Measurements from ENCODE around the gene APLF.

Gene APLF, protein sequence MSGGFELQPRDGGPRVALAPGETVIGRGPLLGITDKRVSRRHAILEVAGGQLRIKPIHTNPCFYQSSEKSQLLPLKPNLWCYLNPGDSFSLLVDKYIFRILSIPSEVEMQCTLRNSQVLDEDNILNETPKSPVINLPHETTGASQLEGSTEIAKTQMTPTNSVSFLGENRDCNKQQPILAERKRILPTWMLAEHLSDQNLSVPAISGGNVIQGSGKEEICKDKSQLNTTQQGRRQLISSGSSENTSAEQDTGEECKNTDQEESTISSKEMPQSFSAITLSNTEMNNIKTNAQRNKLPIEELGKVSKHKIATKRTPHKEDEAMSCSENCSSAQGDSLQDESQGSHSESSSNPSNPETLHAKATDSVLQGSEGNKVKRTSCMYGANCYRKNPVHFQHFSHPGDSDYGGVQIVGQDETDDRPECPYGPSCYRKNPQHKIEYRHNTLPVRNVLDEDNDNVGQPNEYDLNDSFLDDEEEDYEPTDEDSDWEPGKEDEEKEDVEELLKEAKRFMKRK

GRCh38 chr2:68467077-68467960 lies at the start of gene APLF, which contains the start of gene FBXO48:
APLF (plus strand) TSS chr2:68467585; CDS start chr2:68467732, 147 bp downstream.
FBXO48 (minus strand) TSS chr2:68467294; CDS start chr2:68465145, 2,149 bp downstream.
- peak; percentile 98 for DNase-seq (ENCODE audit: low read depth)

DNA sequence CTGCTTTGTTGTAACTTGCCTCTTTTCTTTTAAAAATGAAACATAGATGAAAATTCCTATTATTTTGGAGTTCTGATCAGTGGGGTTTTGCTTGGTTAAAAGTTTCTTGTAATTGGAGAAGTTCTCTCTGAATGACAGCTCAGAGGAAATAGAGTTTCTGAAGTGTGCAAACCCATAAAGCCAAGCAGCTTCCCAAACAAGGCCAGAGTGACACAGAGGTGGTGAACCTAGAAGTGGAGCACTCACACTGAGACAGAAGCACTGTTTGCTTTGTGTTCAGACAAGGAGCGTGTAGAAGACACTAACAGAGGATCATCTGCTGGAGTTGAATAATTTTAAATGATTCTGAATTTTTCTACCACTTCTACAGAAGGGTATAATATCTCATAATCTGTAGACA lies 49.5 kb upstream of the APLF start:
- no peak for DNase-seq (ENCODE audit: low read depth)

- DNase-seq (ENCODE audit: low read depth) = no peak
These were observed 49.0 kb upstream of the APLF start for GRCh38 chr2:68418419-68418818.

GRCh38 chr2:68418855-68419254 lies 48.5 kb upstream of the APLF start:
- no peak for DNase-seq (ENCODE audit: low read depth)

- DNase-seq (ENCODE audit: low read depth) = no peak
These were observed 47.0 kb upstream of the APLF start for GRCh38 chr2:68420254-68420910.

GRCh38 chr2:68423966-68424650 lies 43.3 kb upstream of the APLF start:
- DNase-seq (ENCODE audit: low read depth) = no peak

DNA sequence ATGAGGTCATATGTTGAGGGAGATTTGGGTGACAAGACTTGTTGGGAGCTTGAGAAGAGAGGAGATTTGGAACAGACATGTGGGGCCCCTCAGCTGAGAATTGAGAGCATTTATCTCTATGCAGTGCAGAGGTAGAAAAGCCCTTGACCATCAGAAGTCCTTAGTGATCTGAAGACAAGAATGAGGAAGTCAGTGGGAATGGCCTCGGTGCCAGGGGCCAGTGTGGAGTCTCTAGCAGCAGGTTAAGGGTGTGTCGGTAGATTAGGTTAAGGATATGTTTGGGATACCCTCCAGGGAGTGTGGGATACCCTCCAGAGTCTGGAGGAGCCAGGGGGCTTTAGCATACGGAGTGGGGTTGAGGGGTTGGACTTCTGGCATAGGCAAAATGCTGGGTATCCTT lies 41.9 kb upstream of the APLF start:
- no peak for DNase-seq (ENCODE audit: low read depth)

GRCh38 chr2:68426446-68426845 lies 40.9 kb upstream of the APLF start:
- no peak for DNase-seq (ENCODE audit: low read depth)

GRCh38 chr2:68426848-68427579 lies 40.4 kb upstream of the APLF start:
- peak; percentile 34 for DNase-seq (ENCODE audit: low read depth)

DNA sequence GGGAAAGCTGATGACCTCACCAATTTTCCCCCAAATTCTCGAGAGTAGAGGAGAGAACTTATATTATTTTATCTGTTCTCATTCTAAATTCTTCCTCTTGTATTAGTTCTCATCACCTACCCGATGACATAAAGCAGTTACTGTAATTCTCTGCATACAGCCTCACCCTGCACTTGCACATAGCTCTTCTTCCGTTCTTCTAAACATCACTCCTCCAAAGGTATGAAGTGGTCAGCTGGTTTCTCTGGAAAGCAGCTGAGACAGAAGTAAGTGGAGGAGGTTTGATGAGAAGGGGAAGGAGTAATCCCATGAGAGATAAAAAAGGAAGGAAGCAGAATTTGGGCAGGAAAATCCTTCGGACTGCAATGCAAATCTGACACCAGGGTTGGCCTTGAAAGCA lies 39.3 kb upstream of the APLF start:
- DNase-seq (ENCODE audit: low read depth) = no peak

- no peak for DNase-seq (ENCODE audit: low read depth)
These were observed 38.6 kb upstream of the APLF start for GRCh38 chr2:68428746-68429145.

DNA sequence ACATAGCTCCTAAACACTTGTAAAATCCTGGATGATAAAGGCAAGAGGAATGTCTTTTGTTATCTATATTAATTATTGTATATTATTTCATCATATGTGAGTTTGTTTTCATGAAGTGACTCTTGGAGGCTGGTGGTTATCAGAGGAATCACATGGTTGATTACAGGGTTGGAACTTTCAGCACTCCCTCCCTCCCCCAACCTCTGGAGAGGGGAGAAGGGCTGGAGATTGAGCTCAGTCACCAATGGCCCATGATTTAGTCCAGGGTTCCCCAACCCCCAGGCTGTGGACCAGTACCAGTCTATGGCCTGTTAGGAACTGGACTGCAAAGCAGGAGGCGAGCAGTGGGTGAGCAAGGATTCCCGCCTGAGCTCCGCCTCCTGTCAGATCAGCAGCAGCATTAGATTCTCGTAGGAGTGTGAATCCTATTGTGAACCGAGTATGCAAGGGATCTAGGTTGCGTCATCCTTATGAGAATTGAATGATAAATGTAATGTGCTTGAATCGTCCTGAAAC lies 38.0 kb upstream of the APLF start:
- no peak for DNase-seq (ENCODE audit: low read depth)

- no peak for DNase-seq (ENCODE audit: low read depth)
These were observed 35.9 kb upstream of the APLF start for GRCh38 chr2:68431316-68431972.

- DNase-seq (ENCODE audit: low read depth) = no peak
These were observed 34.4 kb upstream of the APLF start for GRCh38 chr2:68432696-68433658.

GRCh38 chr2:68434981-68435380 lies 32.4 kb upstream of the APLF start:
- no peak for DNase-seq (ENCODE audit: low read depth)

- DNase-seq (ENCODE audit: low read depth) = peak; percentile 27
These were observed 31.8 kb upstream of the APLF start for GRCh38 chr2:68435615-68436014.

DNA sequence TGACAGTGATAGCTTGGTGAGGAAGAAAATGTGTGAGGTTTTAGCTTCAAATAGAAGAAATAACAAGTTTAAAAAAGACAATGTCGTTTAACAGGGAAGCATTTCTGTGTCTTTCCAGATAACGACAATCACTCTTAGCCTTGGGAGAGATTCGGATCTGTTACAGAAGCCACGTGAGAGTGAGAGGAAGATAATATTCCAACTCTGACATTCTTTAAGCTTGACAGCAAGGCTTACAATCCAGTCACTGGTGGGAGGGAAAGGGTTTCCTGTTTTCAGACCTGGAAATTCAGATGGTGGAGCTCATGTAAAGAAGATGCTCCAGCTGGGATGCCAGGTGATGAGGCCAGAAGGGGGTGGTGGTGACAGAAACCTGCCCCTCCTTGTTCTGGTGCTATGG lies 31.1 kb upstream of the APLF start:
- DNase-seq (ENCODE audit: low read depth) = peak; percentile 41

DNA sequence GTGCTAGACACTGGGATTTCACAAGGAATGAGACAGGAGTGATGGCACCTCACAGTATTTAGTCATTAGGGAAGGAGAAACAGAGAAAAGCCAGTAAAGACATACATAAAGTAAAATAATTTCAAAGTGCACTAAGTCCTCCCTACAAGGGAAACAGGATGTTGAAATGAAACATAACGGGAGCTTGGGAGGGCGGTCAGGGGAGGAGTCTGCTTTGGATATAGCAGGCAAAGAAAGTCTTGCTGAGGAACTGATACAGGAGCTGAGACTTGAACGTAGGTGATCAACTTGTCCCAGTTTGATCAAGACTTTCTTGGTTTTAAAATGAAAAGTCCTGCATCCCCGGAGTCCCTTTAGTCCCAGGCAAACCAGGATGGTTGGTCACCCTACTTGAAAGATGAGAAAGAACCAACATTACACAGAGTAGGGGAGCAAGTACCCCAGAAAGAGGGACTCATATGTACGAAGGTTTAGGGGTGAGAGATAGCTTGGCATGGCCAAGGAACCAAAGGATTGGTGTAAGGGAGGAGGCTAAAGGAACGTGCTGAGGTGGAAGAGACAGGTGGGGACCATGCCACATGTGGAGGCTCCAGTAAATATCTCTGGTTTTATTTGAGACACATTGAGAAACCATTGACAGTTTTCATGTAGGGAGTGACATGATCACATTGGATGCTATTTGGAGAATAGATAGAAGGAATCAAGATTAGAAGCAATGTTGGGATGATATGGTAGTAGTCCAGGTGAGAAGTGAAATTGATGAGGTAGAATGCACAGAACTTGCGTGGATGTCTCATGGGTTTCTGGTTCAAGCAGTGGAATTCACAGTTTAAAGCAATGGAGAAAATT lies 28.7 kb upstream of the APLF start:
- DNase-seq (ENCODE audit: low read depth) = no peak

Measured in non-pigmented ciliary epithelial cell (primary cell).